ENCODE results near the gene EIF1AD.
"Not testable (repeated sequence)": the region's sequence is repeated elsewhere in the genome, so short reads cannot be mapped to it uniquely, and the experiment has no call there.

Gene EIF1AD, protein sequence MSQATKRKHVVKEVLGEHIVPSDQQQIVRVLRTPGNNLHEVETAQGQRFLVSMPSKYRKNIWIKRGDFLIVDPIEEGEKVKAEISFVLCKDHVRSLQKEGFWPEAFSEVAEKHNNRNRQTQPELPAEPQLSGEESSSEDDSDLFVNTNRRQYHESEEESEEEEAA

GRCh38 chr11:66001942-66002647, at the start of gene EIF1AD, which contains the start of gene BANF1:
Gene EIF1AD (minus strand): TSS chr11:66002157. CDS start chr11:66000389, 1,768 bp downstream.
Gene BANF1 (plus strand): TSS chr11:66002503. CDS start chr11:66003251, 748 bp downstream.
- peak; percentile 92 to 96 for DNase-seq

- no peak for DNase-seq
These were observed 49.4 kb upstream of the EIF1AD start for GRCh38 chr11:66051371-66051765.

- DNase-seq: no peak
These were observed 48.7 kb upstream of the EIF1AD start for GRCh38 chr11:66050581-66051231.

- peak; percentile 25 to 33 for DNase-seq
These were observed 46.8 kb upstream of the EIF1AD start, which contains the start of gene GAL3ST3 for GRCh38 chr11:66048547-66049323. Gene GAL3ST3 (minus strand): TSS chr11:66049161. CDS start chr11:66045415, 3,746 bp downstream.

- DNase-seq: no peak
These were observed 45.8 kb upstream of the EIF1AD start for GRCh38 chr11:66047541-66048365.

DNA sequence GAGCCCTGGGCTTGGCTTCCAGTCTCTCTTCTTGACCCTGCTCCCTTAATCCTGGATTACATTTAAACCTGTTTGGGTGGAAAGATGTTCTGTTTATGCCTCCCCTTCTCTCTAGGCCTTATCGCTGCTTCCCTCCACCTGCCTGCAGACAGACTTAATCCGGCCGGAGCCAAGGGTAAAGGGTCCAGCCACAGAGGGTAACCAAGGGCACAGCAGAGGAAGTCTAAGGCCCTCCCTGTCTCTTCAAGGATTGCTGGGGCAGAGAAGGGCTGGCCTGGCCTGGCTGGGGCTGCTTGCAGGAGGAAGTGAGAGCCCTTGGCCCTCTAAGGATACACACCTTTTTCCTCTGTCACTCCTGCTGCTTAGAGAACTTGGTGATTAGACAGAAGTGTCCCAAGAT, 44.9 kb upstream of the EIF1AD start:
- no peak for DNase-seq

GRCh38 chr11:66045177-66045639, 43.3 kb upstream of the EIF1AD start:
- peak; percentile 59 to 88 for DNase-seq

DNA sequence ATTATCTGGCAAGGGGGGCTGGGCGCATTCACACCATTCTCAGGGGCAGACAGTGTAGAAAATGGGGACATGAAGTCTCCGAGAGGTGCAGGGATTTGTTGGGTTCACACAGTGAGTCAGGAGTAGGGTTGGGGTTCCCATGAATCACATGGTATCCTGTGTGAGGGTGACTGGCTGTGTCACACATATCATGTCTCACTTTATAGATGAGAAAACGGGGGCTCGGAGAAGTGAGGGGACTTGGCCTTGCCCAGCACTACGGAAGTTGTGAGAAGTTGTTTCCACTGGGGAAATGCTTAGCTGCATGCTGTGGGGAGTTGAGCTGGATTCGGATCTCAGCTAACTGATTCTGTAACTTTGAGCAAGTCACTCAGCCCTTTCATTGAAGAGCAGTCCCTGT, 42.8 kb upstream of the EIF1AD start:
- DNase-seq: no peak

GRCh38 chr11:66042996-66043906, 41.3 kb upstream of the EIF1AD start:
- no peak for DNase-seq

DNA sequence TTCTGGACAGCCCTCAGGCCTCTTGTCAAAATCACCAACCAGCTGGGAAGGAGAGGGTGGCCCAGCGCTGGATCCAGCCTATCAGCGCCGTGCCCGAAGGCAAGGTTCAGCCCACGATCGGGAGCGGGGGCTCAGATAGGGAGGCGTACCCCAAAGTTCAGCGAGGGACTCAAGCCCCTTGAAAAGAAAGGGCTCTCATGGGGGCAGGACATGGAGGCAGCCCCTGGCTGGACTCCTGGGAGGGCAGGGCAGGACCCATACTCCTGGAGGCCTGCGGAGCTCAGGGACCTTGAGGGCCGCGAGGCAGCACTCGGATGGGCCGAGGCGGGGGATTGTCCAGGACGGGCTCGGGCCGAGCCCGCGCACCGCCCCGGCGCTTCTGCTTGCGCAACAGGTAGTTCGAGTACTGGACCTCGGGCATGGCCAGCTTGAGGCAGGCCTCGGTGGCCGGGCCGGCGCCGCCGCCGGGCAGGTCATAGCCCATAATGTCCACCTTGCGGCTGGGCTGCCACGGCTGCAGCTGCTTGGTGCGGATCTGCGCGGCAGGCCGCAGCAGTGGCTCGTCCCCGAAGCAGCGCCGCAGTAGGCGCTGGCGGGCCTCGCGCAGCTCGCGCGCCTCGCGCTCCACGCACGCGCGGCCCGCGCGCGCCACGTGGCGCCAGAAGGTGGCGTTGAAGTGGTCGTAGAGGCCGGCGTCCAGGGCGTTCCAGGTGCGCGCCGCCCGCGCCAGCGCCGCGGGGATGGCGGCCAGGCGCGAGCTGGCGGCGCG, 40.5 kb upstream of the EIF1AD start:
- DNase-seq: no peak

- no peak for DNase-seq
These were observed 37.8 kb upstream of the EIF1AD start for GRCh38 chr11:66039765-66040164.

DNA sequence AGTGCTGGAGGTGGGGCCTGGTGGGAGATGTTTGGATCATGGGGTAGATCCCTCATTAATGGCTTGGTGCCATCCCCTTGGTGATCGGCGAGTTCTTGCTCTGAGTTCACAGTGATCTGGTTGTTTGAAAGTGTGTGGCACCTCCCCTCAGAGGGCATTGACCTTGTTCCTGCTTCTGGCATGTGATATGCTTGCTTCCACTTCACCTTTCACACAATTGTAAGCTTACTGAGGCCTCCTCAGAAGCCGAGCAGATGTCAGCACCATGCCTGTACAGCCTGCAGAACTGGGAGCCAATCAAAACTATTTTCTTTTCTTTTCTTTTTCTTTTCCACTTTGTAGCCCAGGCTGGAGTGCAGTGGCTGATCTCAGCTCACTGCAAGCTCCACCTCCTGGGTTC, 35.4 kb upstream of the EIF1AD start:
- DNase-seq: no peak

GRCh38 chr11:66036334-66036710, 34.4 kb upstream of the EIF1AD start:
- DNase-seq: no peak

DNA sequence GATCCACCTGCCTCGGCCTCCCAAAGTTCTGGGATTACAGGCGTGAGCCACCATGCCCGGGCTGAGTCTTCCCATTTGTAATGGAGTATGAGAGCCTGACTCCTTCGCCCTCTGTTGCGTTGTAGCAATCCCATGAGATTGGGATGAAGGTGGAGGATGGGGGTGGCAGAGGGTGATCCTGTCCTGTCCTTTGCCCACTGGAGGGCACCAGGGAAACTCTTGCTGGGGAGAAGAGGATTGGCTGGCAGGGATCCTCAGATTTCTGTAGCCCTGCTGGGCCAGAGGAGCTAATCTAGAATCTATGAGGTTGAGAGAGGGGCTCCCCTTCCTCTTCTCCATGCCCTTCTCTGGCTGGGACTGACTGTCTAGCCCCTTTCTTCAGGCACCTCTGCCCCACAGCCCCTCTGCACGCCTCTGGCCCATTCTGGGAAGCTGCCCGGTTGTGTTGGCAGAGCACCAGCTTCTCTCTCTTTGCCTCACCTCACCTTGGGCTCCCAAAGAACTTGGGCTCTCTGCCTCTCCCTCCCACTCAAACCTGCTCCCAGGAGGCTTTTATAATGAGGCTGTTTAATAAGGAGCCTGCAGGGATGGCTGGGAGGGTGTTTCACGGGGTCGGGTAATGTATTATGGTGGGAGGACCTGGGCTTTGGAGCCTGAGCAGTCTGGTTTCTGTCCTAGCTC, 33.8 kb upstream of the EIF1AD start:
- no peak for DNase-seq

DNA sequence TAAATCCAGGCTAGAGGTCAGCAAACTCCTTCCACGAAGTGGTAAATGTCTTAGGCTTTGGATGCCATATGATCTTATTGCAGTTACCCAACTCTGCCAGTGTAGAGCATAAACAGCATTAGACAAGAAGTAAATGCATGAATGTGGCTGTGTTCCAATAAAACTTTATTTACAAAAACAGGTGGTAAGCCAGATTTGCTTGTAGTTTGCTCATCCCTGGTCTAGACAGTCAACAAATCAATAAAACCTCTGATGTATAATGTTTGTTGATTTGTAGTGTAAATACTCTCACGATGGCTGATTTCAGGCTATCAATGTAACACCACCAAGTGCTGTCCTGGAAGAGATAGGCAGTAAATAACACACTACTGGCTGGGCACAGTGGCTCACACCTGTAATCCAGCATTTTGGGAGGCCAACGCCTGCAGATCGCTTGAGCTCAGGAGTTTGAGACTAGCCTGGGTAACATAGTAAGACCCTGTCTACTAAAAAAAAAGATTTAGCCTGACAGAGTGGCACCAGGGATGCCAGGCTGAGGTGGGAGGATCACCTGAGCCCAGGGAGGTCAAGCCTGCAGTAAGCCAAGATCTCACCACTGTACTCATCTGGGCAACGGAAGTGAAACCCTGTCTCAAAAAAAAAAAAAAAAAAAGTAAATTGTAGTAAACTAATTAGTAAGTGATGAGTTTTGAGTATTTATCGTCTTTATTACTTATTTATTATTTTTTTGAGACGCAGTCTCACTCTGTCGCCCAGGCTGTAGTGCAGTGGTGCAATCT, 31.2 kb upstream of the EIF1AD start:
- DNase-seq: no peak

- DNase-seq: no peak
These were observed 24.1 kb upstream of the EIF1AD start, which contains the start of gene CATSPER1 for GRCh38 chr11:66026017-66026529. Gene CATSPER1 (minus strand): TSS chr11:66026479. CDS start chr11:66026379, 100 bp downstream.

DNA sequence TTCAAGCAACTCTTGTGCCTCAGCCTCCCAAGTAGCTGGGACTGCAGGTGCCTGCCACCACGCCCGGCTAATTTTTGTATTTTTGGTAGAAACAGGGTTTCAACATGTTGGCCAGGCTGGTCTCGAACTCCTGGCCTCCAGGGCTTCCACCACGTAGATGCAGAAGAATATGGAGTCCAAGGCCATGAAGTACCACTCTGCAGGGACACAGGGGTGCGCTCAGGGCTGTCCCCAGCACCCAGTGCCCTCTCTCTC, 21.2 kb upstream of the EIF1AD start:
- DNase-seq: not testable (repeated sequence)

- peak; percentile 43 to 56 for DNase-seq
These were observed 20.6 kb upstream of the EIF1AD start for GRCh38 chr11:66022401-66023185.

All from NCI-H1930 (cell line).